K562 (cell line): ENCODE measurements around the gene TLE3.

Experiments used
- CTCF ChIP-seq, 3 experiments: IDR thresholded peaks in 2 of 3; conservative IDR thresholded peaks in 1 of 3; 2 replicates each; pipeline ENCODE4 v1.5.1; 2011 to 2012; ENCODE audit warnings: low read length in 3 of 3, mild to moderate bottlenecking in 3 of 3, control low read depth in 2 of 3, improper control_type of control experiment in 1 of 3, inconsistent platforms in 1 of 3, low read depth in 1 of 3, mixed read lengths in 1 of 3, moderate library complexity in 1 of 3; ENCODE audit not compliant: insufficient read depth in 2 of 3
- JUN ChIP-seq, 2 experiments: sonication (generic) in 1 of 2; formaldehyde crosslinking in 1 of 2; IDR thresholded peaks; 2 replicates each; pipeline versions ENCODE4 v1.6.1 to v1.8.0; 2012 to 2022; ENCODE audit warnings: borderline replicate concordance in 2 of 2, mild to moderate bottlenecking in 2 of 2, improper control_type of control experiment in 1 of 2, low read depth in 1 of 2, low read length in 1 of 2, missing genetic modification reagents in 1 of 2
- TF ChIP-seq, protein P1 (sequence below): fragments of 450-650 bp; formaldehyde crosslinking; IDR thresholded peaks from 2 replicates; pipeline ENCODE4 v1.4.0; 2022; ENCODE audit warnings: mild to moderate bottlenecking, moderate library complexity

- TF ChIP-seq JUN (IDR thresholded peaks at IDR 0.05; ENCODE audit: borderline replicate concordance, low read depth, low read length), result no peak
- no peak for TF ChIP-seq JUN (CRISPR knock-in tag; IDR thresholded peaks at IDR 0.05; ENCODE audit: borderline replicate concordance)
- TF ChIP-seq, protein P1, sequence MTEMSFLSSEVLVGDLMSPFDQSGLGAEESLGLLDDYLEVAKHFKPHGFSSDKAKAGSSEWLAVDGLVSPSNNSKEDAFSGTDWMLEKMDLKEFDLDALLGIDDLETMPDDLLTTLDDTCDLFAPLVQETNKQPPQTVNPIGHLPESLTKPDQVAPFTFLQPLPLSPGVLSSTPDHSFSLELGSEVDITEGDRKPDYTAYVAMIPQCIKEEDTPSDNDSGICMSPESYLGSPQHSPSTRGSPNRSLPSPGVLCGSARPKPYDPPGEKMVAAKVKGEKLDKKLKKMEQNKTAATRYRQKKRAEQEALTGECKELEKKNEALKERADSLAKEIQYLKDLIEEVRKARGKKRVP (CRISPR knock-in tag), result no peak
- TF ChIP-seq CTCF (IDR thresholded peaks at IDR 0.05 in 2 of 3, conservative IDR thresholded peaks at IDR 0.05 in 1 of 3; ENCODE audit: insufficient read depth in 2 of 3, low read depth in 1 of 3, low read length in 3 of 3), result no peak
Observed at GRCh38 chr15:70062321-70062956, 35.3 kb downstream of the TLE3 start.
